ENCODE data around the gene CDH1.

Gene CDH1

DNA sequence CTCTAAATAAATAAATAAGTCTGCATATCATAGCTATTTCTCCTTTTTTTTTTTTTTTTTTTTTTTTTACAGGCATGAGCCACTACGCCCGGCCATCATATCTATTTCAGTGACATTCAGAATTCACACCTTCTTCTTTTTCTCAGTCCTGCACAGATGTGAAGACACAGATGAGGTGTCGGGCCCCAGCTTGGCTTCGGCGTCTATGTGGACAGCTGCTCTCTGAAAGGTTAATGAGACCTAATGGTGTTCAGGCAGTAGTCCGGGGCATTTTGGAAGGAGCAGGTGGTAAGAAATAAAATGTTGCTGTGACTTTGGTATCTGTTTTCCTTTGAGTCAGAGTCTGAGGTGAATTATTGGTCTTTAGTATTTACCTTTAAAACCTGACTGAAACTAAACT, 129.8 kb downstream of the CDH1 start:
- DNase-seq, result no peak

DNA sequence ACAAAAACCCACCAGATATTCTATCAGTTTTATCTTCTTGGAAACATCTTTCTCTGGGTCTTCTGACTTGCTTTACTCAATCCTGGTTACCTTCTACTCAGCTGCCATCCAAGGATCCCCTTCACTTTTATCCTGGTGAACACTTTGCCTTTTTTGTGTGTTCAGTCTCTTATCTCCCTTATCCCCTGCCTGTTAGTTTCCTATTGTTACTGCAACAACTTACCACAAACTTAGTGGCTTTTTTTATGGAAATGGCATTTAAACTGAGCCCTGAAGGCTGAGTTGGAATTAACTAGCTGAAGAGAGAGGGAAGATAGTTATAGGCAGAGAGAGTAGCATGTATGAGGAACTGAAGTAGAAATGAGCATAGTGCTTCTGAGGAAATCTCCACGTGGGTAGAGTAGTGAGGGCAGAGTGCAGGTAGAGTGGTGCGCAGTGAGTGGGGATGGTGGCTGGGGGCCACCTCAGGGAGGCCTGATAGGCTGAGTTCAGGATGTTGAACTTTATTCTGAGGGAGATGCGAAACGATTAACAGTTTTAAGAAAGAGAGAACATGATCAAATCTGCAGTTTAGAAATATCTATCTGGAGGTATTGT, 132.5 kb downstream of the CDH1 start:
- no peak for DNase-seq

DNA sequence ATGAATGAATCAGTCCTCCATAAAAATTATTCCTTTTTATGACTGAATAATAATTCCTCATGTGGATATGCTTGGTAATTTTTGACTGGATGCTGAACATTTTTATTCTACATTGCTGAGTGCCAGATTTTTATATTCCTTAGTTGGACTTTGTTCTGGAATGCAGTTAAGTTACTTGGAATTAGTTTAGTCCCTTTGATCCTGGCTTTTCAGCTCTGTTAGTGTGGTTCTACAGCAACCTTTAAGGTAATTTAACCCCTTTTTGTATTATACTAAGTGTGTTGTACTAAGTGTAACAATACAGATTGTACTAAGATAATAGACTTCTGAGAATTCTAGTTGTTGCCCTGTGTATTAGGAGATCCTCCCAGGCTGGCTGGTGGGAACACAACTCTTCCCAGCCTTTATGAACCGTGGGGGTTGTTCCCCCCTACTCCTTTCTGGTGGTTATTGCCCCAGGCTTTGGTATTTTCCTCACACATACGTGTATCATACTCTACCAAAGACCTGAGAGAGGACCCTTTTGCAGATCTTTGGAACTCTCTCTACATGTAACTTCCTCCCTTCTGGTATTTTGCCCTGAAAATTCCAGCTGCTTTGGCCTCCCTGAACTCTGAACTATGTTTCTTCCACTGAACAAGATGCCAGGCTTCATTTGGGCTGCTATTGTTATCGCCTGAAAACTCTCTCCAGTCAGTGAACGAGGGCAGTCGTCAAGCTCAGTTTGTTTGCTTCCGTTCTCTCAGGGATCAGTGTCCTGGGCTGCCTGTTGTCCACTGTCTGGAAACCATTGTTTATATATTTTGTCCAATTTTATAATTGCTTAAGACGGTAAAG, 136.8 kb downstream of the CDH1 start:
- DNase-seq, result no peak

- no peak for DNase-seq
Observed at GRCh38 chr16:68875871-68876270, 138.8 kb downstream of the CDH1 start.

DNA sequence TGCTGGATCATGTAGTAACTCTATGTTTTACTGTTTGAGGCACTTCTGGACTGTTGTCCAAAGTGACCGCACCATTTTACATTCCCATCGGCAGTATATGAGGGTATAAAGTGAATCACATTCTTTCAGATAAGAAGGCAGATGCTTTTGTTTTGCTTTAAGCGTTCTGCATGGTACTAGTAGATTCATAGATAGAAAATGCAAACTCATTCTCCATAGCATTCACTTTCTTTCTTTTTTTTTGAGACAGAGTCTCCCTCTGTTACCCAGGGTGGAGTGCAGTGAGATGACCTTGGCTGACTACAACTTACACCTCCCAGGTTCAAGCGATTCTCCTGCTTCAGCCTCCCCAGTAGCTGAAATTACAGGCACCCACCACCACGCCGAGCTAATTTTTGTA, 146.6 kb downstream of the CDH1 start:
- no peak for DNase-seq

DNA sequence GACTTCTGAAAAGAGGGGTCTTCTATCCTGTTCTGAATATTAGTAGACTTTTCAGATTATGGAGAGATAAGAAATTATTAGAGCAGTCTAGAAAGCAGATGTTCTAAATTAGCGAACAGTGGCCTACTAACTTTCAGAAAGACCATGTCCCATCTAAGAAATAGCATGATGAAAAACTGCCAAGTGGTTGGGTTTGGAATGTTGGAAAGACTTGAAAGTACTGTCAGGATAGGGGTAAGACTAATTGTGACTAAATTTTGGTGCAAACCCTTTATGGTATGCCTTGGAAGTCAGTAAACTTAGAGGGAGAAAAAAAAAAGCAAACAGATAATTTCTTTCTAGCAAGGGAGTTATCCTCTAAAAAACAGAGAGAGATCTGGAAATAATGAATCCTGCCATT, 147.3 kb downstream of the CDH1 start:
- DNase-seq, result peak; percentile 6

Measured in fibroblast of skin of right quadriceps (primary cell).